PFSK-1 (cell line): ENCODE data around the gene SYNGR4.
A peak's percentile ranks its signal among the peaks of the same experiment; 100 is the strongest.

Source experiments
- POLR2AphosphoS5 ChIP-seq: IDR thresholded peaks from 2 replicates; pipeline ENCODE4 v1.6.1; 2012; ENCODE audit warnings: low read depth, mild to moderate bottlenecking, control low read depth, low read length, moderate library complexity
- REST ChIP-seq, 2 experiments: IDR thresholded peaks; 2 replicates each; pipeline versions ENCODE4 v1.6.1 to v1.8.0; 2011 to 2012; ENCODE audit warnings: low read depth in 2 of 2, low read length in 2 of 2, control low read depth in 1 of 2, inconsistent platforms in 1 of 2, mild to moderate bottlenecking in 1 of 2, moderate library complexity in 1 of 2; ENCODE audit not compliant: insufficient read depth in 1 of 2
- SIN3A ChIP-seq: IDR thresholded peaks from 2 replicates; pipeline ENCODE4 v1.6.1; 2012; ENCODE audit warnings: mild to moderate bottlenecking, low read length, moderate library complexity, borderline replicate concordance; ENCODE audit not compliant: insufficient read depth
- TAF1 ChIP-seq: IDR thresholded peaks from 2 replicates; pipeline ENCODE4 v1.6.1; 2012; ENCODE audit warnings: low read length, control low read depth, borderline replicate concordance; ENCODE audit not compliant: insufficient read depth

- TF ChIP-seq POLR2AphosphoS5, result 0 out of 2 replicates have a peak, but pooled peaks have one; percentile 53
- TF ChIP-seq TAF1, result no peak
- TF ChIP-seq REST (IDR thresholded peaks at IDR 0.05; ENCODE audit: insufficient read depth in 1 of 2, low read depth in 2 of 2, low read length in 2 of 2), result no peak
- no peak for TF ChIP-seq SIN3A
Measured at GRCh38 chr19:48362716-48363499, 1.3 kb upstream of the SYNGR4 start.
